Testis (tissue), 2 donors: ENCODE measurements around the gene ITCH.

Experiments
- CTCF ChIP-seq, 3 experiments: fragments of 450-650 bp in 2 of 3; fragments of 200-600 bp in 1 of 3; sonication (generic) in 1 of 3; IDR thresholded peaks; one replicate each; pipeline ENCODE4 v1.5.1; 2016 to 2019; ENCODE audit warnings: antibody characterized with exemption in 3 of 3, mild to moderate bottlenecking in 2 of 3, moderate library complexity in 1 of 3
- POLR2A ChIP-seq: fragments of 450-650 bp; IDR thresholded peaks from one replicate; pipeline ENCODE4 v1.6.1; 2017; ENCODE audit warnings: antibody characterized with exemption, mild to moderate bottlenecking, moderate library complexity

DNA sequence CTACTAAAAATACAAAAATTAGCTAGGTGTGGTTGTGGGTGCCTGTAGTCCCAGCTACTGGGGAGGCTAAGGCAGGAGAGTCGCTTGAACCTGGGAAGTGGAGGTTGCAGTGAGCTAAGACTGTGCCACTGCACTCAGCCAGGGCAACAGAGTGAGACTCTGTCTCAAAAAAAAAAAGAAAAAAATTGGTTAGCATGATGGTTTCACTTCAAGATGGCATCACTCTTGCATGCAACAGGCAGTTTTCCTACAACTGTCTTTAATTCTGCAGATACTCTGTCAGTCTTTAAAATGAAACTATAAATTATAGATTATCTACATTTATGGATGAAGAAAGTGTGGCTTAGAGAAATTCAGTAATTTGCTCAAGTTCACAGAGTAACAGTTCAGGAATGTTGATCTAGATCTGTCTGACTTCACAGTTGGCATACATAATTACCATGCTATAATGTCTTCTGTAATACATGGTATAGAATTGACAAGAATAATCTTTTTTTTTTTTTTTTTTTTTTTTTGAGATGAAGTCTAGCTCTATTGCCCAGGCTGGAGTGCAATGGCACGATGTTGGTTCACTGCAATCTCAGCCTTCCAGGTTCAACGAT is 27.0 kb downstream of the ITCH start:
- TF ChIP-seq CTCF (IDR thresholded peaks at IDR 0.05) (no peak), POLR2A (no peak)
